Adrenal gland (tissue), 12 donors: ENCODE data around the gene MARK2. TPM values are rescaled to one million over a fixed set of nuclear protein-coding genes. Genes with fewer than 3 reads are reported as not detected.

Source experiments
- DNase-seq, 7 donors: peaks; one replicate each; pipeline ENCODE4 v3.0.0-alpha.2; 2019 to 2020
- H3K27ac ChIP-seq, 5 donors: fragments of 200-600 bp; sonication (generic) in 4 of 5; 1 replicate in 3 of 5; 2 replicates in 2 of 5; pipeline versions ENCODE4 v1.5.1 to v1.8.0; 2016 to 2020; ENCODE audit warnings: mild to moderate bottlenecking in 1 of 5
- H3K27me3 ChIP-seq: fragments of 200-600 bp; 2 replicates; pipeline ENCODE4 v1.8.0; 2021
- H3K36me3 ChIP-seq, 2 donors: fragments of 200-600 bp; replicated peaks in 1 of 2; 1 replicate in 1 of 2; 2 replicates in 1 of 2; pipeline versions ENCODE4 v1.5.1 to v1.8.0; 2018 to 2022
- H3K4me1 ChIP-seq, 2 donors: fragments of 200-600 bp; replicated peaks in 1 of 2; 1 replicate in 1 of 2; 2 replicates in 1 of 2; pipeline versions ENCODE4 v1.5.1 to v1.8.0; 2018 to 2021
- H3K4me3 ChIP-seq, 4 donors: fragments of 200-600 bp; sonication (generic) in 3 of 4; one replicate each; pipeline ENCODE4 v1.5.1; 2016 to 2018
- H3K9me3 ChIP-seq, 3 donors: fragments of 200-600 bp; sonication (generic) in 1 of 3; replicated peaks in 1 of 3; 1 replicate in 2 of 3; 2 replicates in 1 of 3; pipeline versions ENCODE4 v1.5.1 to v1.8.0; 2016 to 2021
- CTCF ChIP-seq, 6 experiments: fragments of 450-650 bp in 4 of 6; fragments of 200-600 bp in 2 of 6; sonication (generic) in 1 of 6; IDR thresholded peaks; 1 replicate in 5 of 6; 2 replicates in 1 of 6; pipeline versions ENCODE4 v1.5.1 to v1.8.0; 2016 to 2021; ENCODE audit warnings: antibody characterized with exemption in 6 of 6, mild to moderate bottlenecking in 2 of 6, moderate library complexity in 1 of 6
- POLR2A ChIP-seq, 2 donors: fragments of 450-650 bp; IDR thresholded peaks; one replicate each; pipeline ENCODE4 v1.6.1; 2017; ENCODE audit warnings: antibody characterized with exemption in 2 of 2, mild to moderate bottlenecking in 2 of 2, moderate library complexity in 1 of 2
- WGBS, 4 donors: extraction: QIAGEN DNeasy Blood & Tissue Kit in 2 of 4; methylation state at CpG; one replicate each; pipeline versions ENCODE4 v1.1.5 to v1.1.7; 2013 to 2017; 5-methylcytosine and 5-hydroxymethylcytosine counted together
- intact Hi-C, 2 donors: fragments of 100-400 bp; cut with DNase I; formaldehyde crosslinking; loops; one replicate each; pipeline versions ENCODE4 v1.14.1 to v1.15.0; 2022 to 2023
- polyA plus RNA-seq, 3 donors: library from polyadenylated mRNA; stranded (reverse); fragments of 200-250 nt in 2 of 3; fragments of 350-450 nt in 1 of 3; fragmentation: Illumina TruSeq in 1 of 3; extraction: RNeasy Lipid Tissue Mini Kit (QIAGEN cat#74804) in 1 of 3; gene quantifications; one replicate each; pipeline ENCODE4 v1.2.3, GENCODE V29; 2013 to 2014
- total RNA-seq, 9 donors: library from RNA; depleted of rRNA in 4 of 9; stranded (reverse); fragments of >200 nt in 4 of 9; fragments of 120-200 nt in 1 of 9; fragmentation: NEBNext Ultra II Directional in 1 of 9; extraction: Animal tissue kit (Norgen Biotek cat#: 25700) in 1 of 9; gene quantifications; one replicate each; pipeline versions ENCODE4 v1.1.0 to v1.2.4, GENCODE V29; 2013 to 2023
- donor health status: healthy with polysubstance abuse.
- donor health status: Bipolar disorder and iron deficiency.
- donor health status: DM: yes; HTN: yes; CAD: no.
- donor health status: DM: no; HTN: no; CAD: no.
- donor health status: DM: no; HTN: no; CAD: no.
- donor health status: DM: yes; HTN: yes; CAD: no.

Gene MARK2
- total and polyA plus RNA-seq, 12 donors, result 7.3 to 39.7 (median 31.6) TPM

- WGBS, 4 donors, result 31 to 52% (median 40%) methylated on average over 5 to 41 of the region's 41 CpGs
- TF ChIP-seq POLR2A (IDR thresholded peaks at IDR 0.05), result no peak
- no peak for TF ChIP-seq CTCF (IDR thresholded peaks at IDR 0.05)
- Histone ChIP-seq H3K9me3 (no peaks in the 10 kb centered on the region), H3K36me3 (no peaks in the 10 kb centered on the region), H3K27ac (peak overlapping the region in 2 of 5 donors; percentile 61 to 81), H3K4me3 (peak overlapping the region in 1 of 4 donors; percentile 1), H3K4me1 (peaks cover 20 to 45% of the 10 kb centered on the region in 2 donors), H3K27me3 (no peaks in the 10 kb centered on the region)
- intact Hi-C loops, result no loop called here
- no peak for DNase-seq
Observed at GRCh38 chr11:63919267-63920125, 80.6 kb downstream of the MARK2 start.

DNA sequence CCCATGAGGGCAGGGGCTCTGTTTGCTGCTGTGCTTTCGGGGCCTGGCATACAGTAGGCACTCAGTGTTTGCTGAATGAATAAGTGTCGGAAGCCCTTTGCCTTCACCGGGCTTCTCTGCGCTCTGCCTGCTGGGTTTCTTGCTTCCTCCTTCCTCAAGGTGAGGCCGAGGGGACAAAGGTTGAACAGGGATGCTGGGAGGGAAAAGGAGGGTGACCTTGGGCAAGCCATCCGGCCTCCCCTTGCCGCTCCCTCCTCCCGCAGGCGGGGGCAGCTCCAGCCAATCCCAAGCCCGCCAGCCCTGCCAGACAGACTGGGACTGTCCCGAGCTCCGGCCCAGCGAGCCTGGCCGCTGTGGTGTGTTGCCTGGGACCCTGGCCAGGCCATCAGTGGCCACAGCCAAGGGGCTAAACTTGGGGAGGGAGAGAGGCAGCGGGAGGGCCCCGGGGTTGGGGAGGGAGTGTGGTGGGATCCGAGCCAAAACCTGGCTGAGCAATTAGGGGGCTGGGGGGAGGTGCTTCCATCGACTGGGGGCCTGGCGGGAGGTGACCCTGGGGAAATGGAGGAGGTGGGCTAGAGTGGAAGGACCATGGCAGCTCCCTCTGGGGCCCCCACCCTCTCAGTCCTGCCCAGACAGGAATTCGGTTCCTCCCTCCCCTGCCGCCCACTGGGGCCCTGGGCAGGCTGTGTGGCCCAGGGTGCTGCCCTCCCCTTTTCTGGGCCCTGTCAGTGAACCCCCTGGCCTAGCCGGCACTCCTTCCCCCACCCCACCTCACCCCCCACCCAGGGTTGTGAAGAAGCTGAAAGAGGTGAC is 81.4 kb downstream of the MARK2 start:
- intact Hi-C loops, result no loop called here
- peak; percentile 67 to 88 (median 82) for DNase-seq
- TF ChIP-seq POLR2A (IDR thresholded peaks at IDR 0.05) (no peak), CTCF (IDR thresholded peaks at IDR 0.05) (no peak)
- peak overlapping the region in 2 of 5 donors; percentile 61 to 65 for H3K27ac ChIP-seq
- peaks cover 20 to 45% of the 10 kb centered on the region in 2 donors for H3K4me1 ChIP-seq
- 15 to 40% (median 33%) methylated on average over 7 to 22 of the region's 22 CpGs for WGBS, 4 donors
- no peaks in the 10 kb centered on the region for H3K27me3 ChIP-seq
- H3K4me3 ChIP-seq, result no peak overlapping the region
- no peaks in the 10 kb centered on the region for H3K36me3 ChIP-seq
- no peaks in the 10 kb centered on the region for H3K9me3 ChIP-seq

GRCh38 chr11:63920939-63921417 is 82.1 kb downstream of the MARK2 start:
- Histone ChIP-seq H3K27ac (no peak overlapping the region), H3K9me3 (no peaks in the 10 kb centered on the region), H3K4me3 (no peak overlapping the region), H3K36me3 (no peaks in the 10 kb centered on the region), H3K27me3 (no peaks in the 10 kb centered on the region), H3K4me1 (peaks cover 20 to 41% of the 10 kb centered on the region in 2 donors)
- no peak for TF ChIP-seq POLR2A (IDR thresholded peaks at IDR 0.05)
- TF ChIP-seq CTCF (IDR thresholded peaks at IDR 0.05), result peak in 4 of 6 experiments; percentile 15 to 35 (median 29)
- 57 to 76% (median 67%) methylated on average over 4 to 14 of the region's 14 CpGs for WGBS, 4 donors
- no peak for DNase-seq
- intact Hi-C loops, result no loop called here

- Histone ChIP-seq H3K4me3 (no peak overlapping the region), H3K4me1 (peaks cover 6 to 26% of the 10 kb centered on the region in 2 donors), H3K27ac (no peak overlapping the region), H3K27me3 (no peaks in the 10 kb centered on the region), H3K36me3 (no peaks in the 10 kb centered on the region), H3K9me3 (no peaks in the 10 kb centered on the region)
- intact Hi-C loops, result no loop called here
- TF ChIP-seq POLR2A (IDR thresholded peaks at IDR 0.05) (no peak), CTCF (IDR thresholded peaks at IDR 0.05) (no peak)
- 86 to 100% (median 94%) methylated on average over 2 of the region's 2 CpGs for WGBS, 4 donors
- no peak for DNase-seq
Observed at GRCh38 chr11:63922673-63923192, 83.8 kb downstream of the MARK2 start.
